Measurements from ENCODE around the gene COG7. TPM values are rescaled to one million over a fixed set of nuclear protein-coding genes. Genes with fewer than 3 reads are reported as not detected.

COG7 gene
- total RNA-seq, 1 experiment from 2014 or later: 22.1 TPM

GRCh38 chr16:23394141-23394831 is 58.7 kb downstream of the COG7 start:
- ChIA-PET POLR2A (no interaction called here), CTCF (no interaction called here), RAD21 (ENCODE audit: low non-redundant PET in 1 of 2, low total read pairs in 2 of 2, uncharacterized antibody in 2 of 2, unreplicated experiment in 2 of 2) (no interaction called here)
- no peak overlapping the region for H2AFZ ChIP-seq (ENCODE audit: low read depth, low read length, poor library complexity, severe bottlenecking)
- ATAC-seq: no peak
- no peaks in the 10 kb centered on the region for H3K27me3 ChIP-seq (ENCODE audit: insufficient read depth, low read length)
- no peak overlapping the region for H3K27ac ChIP-seq (ENCODE audit: low read depth, low read length)
- DNase-seq (ENCODE audit: low read depth, low spot score): no peak
- no peak overlapping the region for H3K4me3 ChIP-seq (replicated peaks in 1 of 2; ENCODE audit: low read depth in 1 of 2, low read length in 2 of 2)
- H3K9me2 ChIP-seq (ENCODE audit: insufficient read depth): no peaks in the 10 kb centered on the region
- peaks cover 5 to 11% of the 10 kb centered on the region in 2 experiments; a peak in 3 of 4 replicates for H3K36me3 ChIP-seq (ENCODE audit: control insufficient read depth in 1 of 2, insufficient read depth in 2 of 2, low read length in 2 of 2)
- H3K9ac ChIP-seq (ENCODE audit: low read length): no peak overlapping the region
- H3K9me3 ChIP-seq (ENCODE audit: control insufficient read depth in 1 of 2, insufficient read depth in 1 of 2, low read depth in 1 of 2, low read length in 2 of 2): no peaks in the 10 kb centered on the region
- no peaks in the 10 kb centered on the region for H3K79me2 ChIP-seq (ENCODE audit: insufficient read depth, low read length)
- BruUV-seq (replicated peaks): no TSS peak
- no peaks in the 10 kb centered on the region for H4K20me1 ChIP-seq (ENCODE audit: insufficient read depth)
- intact Hi-C loops (cut with micrococcal nuclease): no loop called here
- TF ChIP-seq SRF (IDR thresholded peaks at IDR 0.05; ENCODE audit: low read depth) (no peak), POLR2AphosphoS5 (IDR thresholded peaks at IDR 0.05; ENCODE audit: low read depth, low read length) (no peak), SP1 (IDR thresholded peaks at IDR 0.05; ENCODE audit: low read depth) (no peak), POLR2A (IDR thresholded peaks at IDR 0.05; ENCODE audit: borderline replicate concordance, extremely low read depth, insufficient read depth, insufficient read length) (no peak), JUND (IDR thresholded peaks at IDR 0.05) (no peak), FOSL1 (IDR thresholded peaks at IDR 0.05; ENCODE audit: low read depth) (no peak), ZBTB33 (IDR thresholded peaks at IDR 0.05; ENCODE audit: extremely low read depth, insufficient replicate concordance, low read length) (no peak), ATF3 (IDR thresholded peaks at IDR 0.05) (no peak), EGR1 (IDR thresholded peaks at IDR 0.05; ENCODE audit: low read depth) (no peak)
- no peak overlapping the region for H3K4me2 ChIP-seq (ENCODE audit: low read length)
- H3K4me1 ChIP-seq (ENCODE audit: control insufficient read depth in 1 of 2, insufficient read depth in 2 of 2, low read length in 2 of 2): no peaks in the 10 kb centered on the region

Measured in HCT116 (cell line).